Mesothelial cell of epicardium (in vitro differentiated cells): ENCODE results near the gene TPK1. TPM values are rescaled to one million over a fixed set of nuclear protein-coding genes. Genes with fewer than 3 reads are reported as not detected.

Experiments used
- DNase-seq, 2 experiments: peaks; one replicate each; pipeline ENCODE4 v3.0.0; 2021; ENCODE audit warnings: low spot score in 2 of 2; ENCODE audit not compliant: unreplicated experiment in 2 of 2
- H3K27ac Mint-ChIP-seq: 2 replicates; pipeline ENCODE4 v1.8.0; 2021; ENCODE audit warnings: mixed read lengths
- H3K27me3 Mint-ChIP-seq: 2 replicates; pipeline ENCODE4 v1.8.0; 2021; ENCODE audit warnings: low read depth, mixed read lengths
- H3K36me3 Mint-ChIP-seq: 2 replicates; pipeline ENCODE4 v1.8.0; 2021; ENCODE audit warnings: mixed read lengths
- H3K4me1 Mint-ChIP-seq: 2 replicates; pipeline ENCODE4 v1.8.0; 2021; ENCODE audit warnings: mixed read lengths
- H3K4me3 Mint-ChIP-seq: 2 replicates; pipeline ENCODE4 v1.8.0; 2021; ENCODE audit warnings: mild to moderate bottlenecking, moderate library complexity, mixed read lengths
- H3K9me3 Mint-ChIP-seq: 2 replicates; pipeline ENCODE4 v1.8.0; 2021; ENCODE audit warnings: mixed read lengths
- CTCF ChIP-seq: fragments of 200-600 bp; sonication (generic); IDR thresholded peaks from one replicate; pipeline ENCODE4 v1.5.0; 2021; ENCODE audit warnings: antibody characterized with exemption; ENCODE audit not compliant: unreplicated experiment
- total RNA-seq: library from RNA; stranded (reverse); gene quantifications from 3 replicates; pipeline ENCODE4 v1.2.1, GENCODE V29; 2021

TPK1 gene
- total RNA-seq, 1 donor from 2014 or later = 3.3 TPM

DNA sequence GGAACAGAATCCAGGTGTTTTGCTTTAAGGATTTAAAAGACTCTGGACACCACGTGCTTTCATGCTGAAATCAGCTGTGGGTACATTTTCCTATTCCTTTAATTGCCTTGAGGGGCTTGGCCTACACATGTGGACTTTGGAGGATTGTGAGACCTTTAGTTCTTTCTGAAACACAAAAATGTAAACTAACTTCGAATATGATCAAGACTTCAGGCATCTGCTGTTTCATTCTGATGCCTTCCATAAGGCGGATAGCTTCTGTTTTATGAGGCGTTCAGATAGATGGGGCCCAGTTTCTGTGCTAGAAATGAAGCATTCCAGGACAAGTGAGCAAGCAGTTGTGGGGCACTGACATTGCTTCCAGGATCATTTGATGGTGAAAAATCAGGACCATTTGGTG lies 430.9 kb downstream of the TPK1 start:
- H3K4me3 Mint-ChIP-seq = no peak overlapping the region
- no peaks in the 10 kb centered on the region for H3K9me3 Mint-ChIP-seq
- TF ChIP-seq CTCF = no peak
- H3K36me3 Mint-ChIP-seq = no peaks in the 10 kb centered on the region
- no peak for DNase-seq
- H3K27ac Mint-ChIP-seq = no peak overlapping the region
- H3K4me1 Mint-ChIP-seq = peaks cover 19% of the 10 kb centered on the region
- peaks cover 7% of the 10 kb centered on the region for H3K27me3 Mint-ChIP-seq

DNA sequence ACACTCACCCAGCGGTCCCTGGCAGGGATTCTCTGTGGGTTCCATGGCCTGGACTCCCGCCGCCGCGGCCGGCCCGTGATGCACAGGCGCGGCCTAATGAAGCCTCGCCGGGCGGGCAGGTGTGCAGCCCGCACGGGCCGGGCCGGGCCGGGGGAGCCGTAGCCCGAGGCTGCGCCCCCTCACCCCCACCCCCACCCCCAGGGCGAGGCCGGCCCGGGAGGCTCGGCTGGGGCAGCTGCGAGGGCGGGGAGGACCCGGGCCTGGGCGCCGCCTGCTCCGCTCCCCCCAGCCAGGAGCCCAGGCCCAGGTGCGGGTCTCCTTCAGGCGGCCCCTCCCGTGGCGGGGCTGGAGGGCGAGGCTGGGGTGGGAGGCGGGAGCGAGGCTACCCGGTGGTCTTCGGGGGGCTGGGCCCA lies 432.2 kb downstream of the TPK1 start, which contains the start of gene NOBOX:
Gene NOBOX (minus strand): TSS at position 45 of the 413 bp plus-strand sequence.
- Mint-ChIP-seq H3K36me3 (no peaks in the 10 kb centered on the region), H3K9me3 (no peaks in the 10 kb centered on the region), H3K4me3 (no peak within 1 kb of the TSS), H3K4me1 (peaks cover 19% of the 10 kb centered on the region), H3K27me3 (peaks cover 15% of the 10 kb centered on the region), H3K27ac (no peak within 1 kb of the TSS)
- no peak for TF ChIP-seq CTCF
- DNase-seq = no peak

DNA sequence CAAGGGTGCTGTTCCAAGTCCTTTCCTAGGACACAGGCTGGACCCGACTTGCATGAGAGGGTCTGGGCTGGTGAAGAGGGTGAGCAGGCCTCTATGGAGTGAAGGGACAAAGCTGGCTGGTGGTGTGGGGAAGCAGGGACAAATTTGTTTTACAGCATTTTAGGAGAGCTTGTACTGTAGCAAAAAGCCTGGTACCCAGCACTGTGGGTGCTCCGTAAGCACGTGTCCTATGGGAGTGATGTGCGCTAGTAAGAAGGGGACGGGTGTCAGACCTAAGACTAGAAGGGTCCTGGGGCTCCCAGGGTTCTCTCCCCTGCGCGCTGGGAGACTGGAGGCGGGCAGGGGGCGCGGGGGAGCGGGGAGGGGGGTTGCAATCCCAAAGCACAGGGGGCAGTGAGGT lies 432.8 kb downstream of the TPK1 start:
- Mint-ChIP-seq H3K9me3 (no peaks in the 10 kb centered on the region), H3K27me3 (peaks cover 21% of the 10 kb centered on the region), H3K4me1 (peaks cover 17% of the 10 kb centered on the region), H3K4me3 (no peak overlapping the region), H3K36me3 (no peaks in the 10 kb centered on the region), H3K27ac (no peak overlapping the region)
- no peak for DNase-seq
- TF ChIP-seq CTCF = no peak
